HepG2 (cell line): ENCODE data around the gene GUCA1A. TPM values are rescaled to one million over a fixed set of nuclear protein-coding genes. Genes with fewer than 3 reads are reported as not detected.
A peak's percentile ranks its signal among the peaks of the same experiment; 100 is the strongest.

Experiments used
- CCAR2 ChIP-seq: fragments of 200-400 bp; formaldehyde crosslinking; optimal IDR thresholded peaks from 2 replicates; pipeline ENCODE3; 2018; ENCODE audit warnings: low read depth, mild to moderate bottlenecking, low read length, moderate library complexity
- ERF ChIP-seq: IDR thresholded peaks from 2 replicates; pipeline ENCODE4 v1.6.1; 2018; ENCODE audit warnings: missing biosample characterization, missing genetic modification reagents
- IRF9 ChIP-seq: sonication (generic); formaldehyde crosslinking; IDR thresholded peaks from 2 replicates; pipeline ENCODE4 v1.8.0; 2022; ENCODE audit warnings: missing genetic modification reagents, mild to moderate bottlenecking, borderline replicate concordance
- MTA3 ChIP-seq: sonication (generic); formaldehyde crosslinking; IDR thresholded peaks from 2 replicates; pipeline ENCODE4 v1.4.0; 2020; ENCODE audit warnings: missing genetic modification reagents
- MTERF4 ChIP-seq: sonication (generic); formaldehyde crosslinking; IDR thresholded peaks from 2 replicates; pipeline ENCODE4 v1.8.0; 2023; ENCODE audit warnings: mild to moderate bottlenecking, missing genetic modification reagents
- RCOR2 ChIP-seq: IDR thresholded peaks from 2 replicates; pipeline ENCODE4 v1.6.1; 2016; ENCODE audit warnings: missing biosample characterization, missing genetic modification reagents
- SAFB2 ChIP-seq: sonication (generic); formaldehyde crosslinking; IDR thresholded peaks from 2 replicates; pipeline ENCODE4 v1.5.1; 2020; ENCODE audit warnings: missing genetic modification reagents, low read depth, mild to moderate bottlenecking, borderline replicate concordance
- SMAD3 ChIP-seq: sonication (generic); formaldehyde crosslinking; IDR thresholded peaks from 2 replicates; pipeline ENCODE4 v1.4.0; 2020; ENCODE audit warnings: missing genetic modification reagents
- SNAPC2 ChIP-seq: sonication (generic); formaldehyde crosslinking; IDR thresholded peaks from 2 replicates; pipeline ENCODE4 v1.8.1; 2022; ENCODE audit warnings: mild to moderate bottlenecking, missing genetic modification reagents
- U2AF1 ChIP-seq: fragments of 200-400 bp; formaldehyde crosslinking; optimal IDR thresholded peaks from 2 replicates; pipeline ENCODE3; 2017; ENCODE audit warnings: mild to moderate bottlenecking, low read depth, low read length
- ZBTB44 ChIP-seq: sonication (generic); formaldehyde crosslinking; IDR thresholded peaks from 2 replicates; pipeline ENCODE4 v1.4.0; 2020; ENCODE audit warnings: missing genetic modification reagents
- ZFY ChIP-seq: sonication (generic); formaldehyde crosslinking; IDR thresholded peaks from 2 replicates; pipeline ENCODE4 v1.4.0; 2020; ENCODE audit warnings: missing genetic modification reagents
- ZNF136 ChIP-seq: sonication (generic); formaldehyde crosslinking; IDR thresholded peaks from 2 replicates; pipeline ENCODE4 v1.8.1; 2022; ENCODE audit warnings: low read depth, mild to moderate bottlenecking, moderate library complexity, missing genetic modification reagents
- ZNF318 ChIP-seq: sonication (generic); formaldehyde crosslinking; IDR thresholded peaks from 2 replicates; pipeline ENCODE4 v1.4.0; 2020; ENCODE audit warnings: mild to moderate bottlenecking, missing genetic modification reagents
- ZNF598 ChIP-seq: sonication (generic); formaldehyde crosslinking; IDR thresholded peaks from 2 replicates; pipeline ENCODE4 v1.5.1; 2020; ENCODE audit warnings: mild to moderate bottlenecking, missing genetic modification reagents, borderline replicate concordance
- ZNF672 ChIP-seq: sonication (generic); formaldehyde crosslinking; IDR thresholded peaks from 2 replicates; pipeline ENCODE4 v1.8.1; 2022; ENCODE audit warnings: missing genetic modification reagents
- ZNF674 ChIP-seq: sonication (generic); formaldehyde crosslinking; IDR thresholded peaks from 2 replicates; pipeline ENCODE4 v1.5.0; 2020; ENCODE audit warnings: low read depth, mild to moderate bottlenecking, missing genetic modification reagents
- polyA plus RNA-seq, 8 experiments: library from polyadenylated mRNA; depleted of rRNA in 3 of 8; stranded (reverse) in 7 of 8; unstranded in 1 of 8; fragments of >200 nt; fragmentation: Illumina TruSeq in 4 of 8; extraction: Trizol in 4 of 8; gene quantifications; 2 replicates each; pipeline versions ENCODE4 v1.2.1 to v1.2.3, GENCODE V29; 2011 to 2016; ENCODE audit warnings: low read depth in 4 of 8, missing spikeins in 1 of 8, mixed read lengths in 1 of 8; ENCODE audit not compliant: insufficient read depth in 1 of 8
- total RNA-seq, 5 experiments: library from RNA; depleted of rRNA; stranded (reverse); fragments of >200 nt; fragmentation: Illumina TruSeq; extraction: Trizol; gene quantifications; 2 replicates each; pipeline ENCODE4 v1.2.3, GENCODE V29; 2016; ENCODE audit warnings: low read depth in 1 of 5

Gene GUCA1A
- total and polyA plus RNA-seq, 2 of the 13 experiments (the other 11 are each of a cell fraction or from before 2014, with no cell fraction given): not detected

- no peak for TF ChIP-seq RCOR2 (CRISPR knock-in tag)
- peak; percentile 98 for TF ChIP-seq U2AF1
- TF ChIP-seq SAFB2 (CRISPR knock-in tag): no peak
- TF ChIP-seq ZBTB44: no peak
- TF ChIP-seq CCAR2: no peak
- no peak for TF ChIP-seq ZNF136
- no peak for TF ChIP-seq ZNF674 (CRISPR knock-in tag)
- no peak for TF ChIP-seq MTA3
- TF ChIP-seq ZNF598 (CRISPR knock-in tag): peak; percentile 63; the same call in 1 of the 2 replicates
- TF ChIP-seq ZNF672 (CRISPR knock-in tag): no peak
- peak; percentile 64; the same call in 1 of the 2 replicates for TF ChIP-seq MTERF4 (CRISPR knock-in tag)
- TF ChIP-seq ZNF318 (CRISPR knock-in tag): no peak
- TF ChIP-seq SNAPC2: no peak
- TF ChIP-seq IRF9 (CRISPR knock-in tag): 0 out of 2 replicates have a peak, but pooled peaks have one; percentile 47
- peak; percentile 97 for TF ChIP-seq SMAD3 (CRISPR knock-in tag)
- TF ChIP-seq ZFY (CRISPR knock-in tag): peak; percentile 65; the same call in 1 of the 2 replicates
- peak; percentile 94 for TF ChIP-seq ERF (CRISPR knock-in tag)
These were observed 44.6 kb downstream of the GUCA1A start, which contains the start of gene MRPS10 (continued) for GRCh38 chr6:42217519-42218367.
